Stimulated activated naive CD4-positive, alpha-beta T cell (primary cell): ENCODE data around the gene ITPK1.

ENCODE experiments used
- DNase-seq, 6 experiments: peaks; one replicate each; lab custom pipeline; 2025; lab: John Stamatoyannopoulos, UW

The ITPK1 gene

DNA sequence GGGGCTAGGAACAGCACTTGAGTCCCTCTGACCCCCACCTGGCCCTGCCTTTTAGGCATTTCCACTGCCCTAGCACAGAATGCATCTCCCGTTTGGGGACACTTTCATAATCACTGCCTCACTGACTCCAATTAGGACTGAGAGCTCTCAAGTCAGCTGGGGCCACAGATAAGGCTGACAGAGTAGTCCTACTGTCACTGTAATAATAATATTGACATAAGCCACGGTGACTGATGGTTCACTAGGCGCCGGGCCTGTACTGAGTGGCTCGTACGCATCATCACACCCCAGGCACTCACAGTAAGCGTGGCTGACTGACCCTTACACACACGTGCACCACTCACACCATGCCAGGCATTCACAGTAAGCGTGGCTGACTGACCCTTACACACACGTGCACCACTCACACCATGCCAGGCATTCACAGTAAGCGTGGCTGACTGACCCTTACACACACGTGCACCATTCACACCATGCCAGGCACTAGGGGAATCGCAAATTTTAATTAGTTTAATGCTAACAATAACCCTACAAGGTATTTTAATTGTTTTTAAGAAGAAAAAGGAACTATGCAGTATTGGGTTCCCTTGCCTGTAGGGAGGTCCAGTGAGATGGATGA lies 105.1 kb downstream of the ITPK1 start:
- no peak for DNase-seq

DNA sequence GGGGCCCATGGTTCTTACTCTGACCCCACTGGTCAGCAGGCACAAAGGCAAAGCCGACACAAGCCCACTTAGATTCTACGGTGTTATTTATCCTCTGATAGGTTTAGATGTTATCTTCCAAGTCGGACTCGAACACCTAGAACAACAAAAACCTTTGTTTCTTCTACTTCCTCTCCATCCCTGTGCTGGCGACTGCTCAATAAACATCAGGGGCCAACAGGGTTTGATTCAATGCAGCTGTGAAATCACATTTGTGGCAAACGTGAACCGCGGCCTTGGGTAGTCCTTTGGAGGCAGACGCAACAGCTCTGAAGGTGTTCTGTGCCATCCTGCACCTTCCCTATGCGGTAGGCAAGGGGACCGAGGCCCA lies 105.6 kb downstream of the ITPK1 start:
- DNase-seq, result no peak

DNA sequence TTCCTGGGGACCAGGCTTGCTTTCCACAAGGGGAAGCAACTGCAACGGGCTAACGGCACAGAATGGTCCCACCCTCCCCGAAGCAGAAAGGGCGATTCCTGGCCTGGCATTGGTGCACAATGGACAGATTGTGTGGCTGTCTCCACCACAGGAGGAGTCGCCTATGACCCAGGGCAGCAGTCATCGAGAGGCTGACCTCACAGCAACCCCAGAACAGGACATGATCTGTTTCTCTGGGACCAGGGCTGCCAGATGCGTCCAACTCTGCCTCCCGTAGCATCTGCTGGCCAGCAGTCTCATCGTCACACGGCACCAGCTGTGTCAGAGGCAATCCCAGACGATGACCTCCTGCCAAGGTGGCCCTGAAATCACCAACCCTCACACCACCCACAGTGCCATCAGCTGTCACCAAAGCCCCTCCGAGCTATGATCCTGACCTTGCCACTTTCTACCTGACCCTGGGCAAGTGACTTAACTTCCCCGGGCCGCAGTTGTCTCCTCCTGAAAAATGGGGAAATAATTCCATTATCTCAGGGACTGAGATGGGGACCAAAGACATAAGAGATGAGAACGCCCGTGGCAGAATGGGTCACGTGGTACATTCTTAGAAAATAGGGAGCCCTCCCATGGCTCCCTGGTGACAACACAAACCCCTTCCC lies 106.1 kb downstream of the ITPK1 start:
- no peak for DNase-seq

DNA sequence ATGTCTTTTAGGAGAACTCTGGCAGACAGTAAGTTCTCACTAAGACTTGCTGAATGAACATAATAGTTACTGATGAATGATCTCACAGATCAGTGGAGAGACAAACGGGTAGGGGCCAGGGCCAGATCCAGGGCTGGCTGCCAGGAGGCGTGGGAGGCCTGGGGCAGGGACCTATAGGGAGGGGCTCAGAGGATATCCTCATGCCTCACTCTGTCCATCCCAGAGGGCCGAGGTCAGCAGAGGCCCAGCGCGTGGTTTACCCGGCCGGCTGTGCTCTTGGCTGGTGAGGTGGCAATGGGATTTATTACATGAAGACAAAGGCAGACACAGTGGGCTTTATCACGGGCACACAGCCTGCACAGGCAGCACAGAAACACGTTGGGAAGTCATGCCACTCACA lies 107.3 kb downstream of the ITPK1 start:
- no peak for DNase-seq

DNA sequence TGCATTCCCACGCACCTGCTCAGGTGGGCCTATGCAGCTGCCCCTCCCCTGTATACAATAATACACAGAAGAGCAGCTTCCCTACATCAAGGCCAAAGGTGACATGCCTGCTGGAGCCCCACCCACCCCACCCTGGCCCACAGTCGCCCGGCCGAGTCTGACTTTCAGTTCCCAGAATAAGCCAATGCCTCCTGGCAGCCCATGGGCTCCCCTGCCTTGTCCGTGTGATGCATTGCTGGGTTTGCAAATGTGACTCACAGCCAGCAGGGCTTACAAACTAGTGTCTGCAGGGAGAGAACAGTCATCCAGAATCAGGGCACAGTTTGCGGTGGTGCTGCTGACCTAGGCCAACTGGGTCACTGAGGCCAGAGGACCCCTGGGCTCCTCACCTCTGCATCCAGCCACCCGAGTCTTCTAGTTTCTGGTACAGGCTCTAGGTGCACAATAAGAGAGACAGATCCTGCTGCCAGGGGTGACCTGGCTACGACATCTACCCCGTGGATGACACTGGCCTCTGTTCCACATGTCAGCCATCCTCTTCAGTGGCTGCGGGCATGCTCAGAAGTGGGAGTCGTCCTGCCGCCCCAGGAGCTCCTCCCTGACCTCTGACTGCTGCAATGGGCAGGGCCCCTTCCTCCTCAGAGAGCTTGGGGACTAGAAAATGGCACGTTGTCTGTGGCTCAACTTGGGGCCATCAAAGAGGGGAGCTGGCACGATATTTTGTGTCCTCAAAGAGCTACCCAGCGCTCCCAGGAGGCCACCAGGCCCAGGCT lies 108.3 kb downstream of the ITPK1 start:
- DNase-seq, result no peak

DNA sequence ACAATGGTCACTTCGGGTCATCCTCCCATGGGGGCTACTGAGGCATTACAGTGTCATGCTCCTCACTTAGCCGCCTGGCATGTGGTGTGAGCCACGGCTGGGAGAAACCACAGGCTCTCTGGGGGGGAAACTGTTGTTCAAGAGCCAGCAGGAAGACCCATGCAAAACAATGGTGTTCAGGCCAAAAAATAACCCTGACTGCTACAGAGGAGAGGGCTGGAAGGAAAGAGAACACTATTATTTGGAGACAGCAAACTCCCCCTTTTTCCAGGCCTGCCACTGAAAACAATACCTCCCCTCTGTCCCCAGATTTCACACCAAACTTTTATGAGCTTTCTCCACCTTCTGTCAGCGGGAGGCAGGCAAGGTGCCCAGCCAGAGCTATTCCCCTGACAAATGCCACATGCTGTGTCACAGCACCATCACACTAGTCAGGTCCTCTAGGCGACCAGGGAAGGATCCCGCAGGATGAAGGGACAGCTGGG lies 109.1 kb downstream of the ITPK1 start:
- no peak for DNase-seq

DNA sequence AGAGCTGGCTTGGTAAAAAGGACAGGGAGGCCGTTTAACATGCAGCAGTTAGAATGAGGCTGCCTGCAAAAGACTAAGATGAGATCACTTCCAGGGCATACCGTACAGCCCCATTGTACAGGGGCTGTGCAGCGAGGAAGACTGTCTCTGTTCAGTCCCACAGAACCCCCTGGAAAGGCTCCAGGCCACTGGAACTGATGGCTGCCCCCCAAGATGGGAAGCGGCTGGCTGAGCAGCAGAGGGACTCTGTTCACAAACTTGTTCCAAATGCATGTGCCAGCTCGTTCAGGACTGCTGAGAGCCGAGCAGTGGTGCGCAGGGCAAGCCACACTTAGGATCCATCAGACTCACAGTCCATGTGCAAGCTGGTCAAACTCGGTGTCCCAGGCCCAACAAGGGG lies 109.9 kb downstream of the ITPK1 start:
- no peak for DNase-seq

DNA sequence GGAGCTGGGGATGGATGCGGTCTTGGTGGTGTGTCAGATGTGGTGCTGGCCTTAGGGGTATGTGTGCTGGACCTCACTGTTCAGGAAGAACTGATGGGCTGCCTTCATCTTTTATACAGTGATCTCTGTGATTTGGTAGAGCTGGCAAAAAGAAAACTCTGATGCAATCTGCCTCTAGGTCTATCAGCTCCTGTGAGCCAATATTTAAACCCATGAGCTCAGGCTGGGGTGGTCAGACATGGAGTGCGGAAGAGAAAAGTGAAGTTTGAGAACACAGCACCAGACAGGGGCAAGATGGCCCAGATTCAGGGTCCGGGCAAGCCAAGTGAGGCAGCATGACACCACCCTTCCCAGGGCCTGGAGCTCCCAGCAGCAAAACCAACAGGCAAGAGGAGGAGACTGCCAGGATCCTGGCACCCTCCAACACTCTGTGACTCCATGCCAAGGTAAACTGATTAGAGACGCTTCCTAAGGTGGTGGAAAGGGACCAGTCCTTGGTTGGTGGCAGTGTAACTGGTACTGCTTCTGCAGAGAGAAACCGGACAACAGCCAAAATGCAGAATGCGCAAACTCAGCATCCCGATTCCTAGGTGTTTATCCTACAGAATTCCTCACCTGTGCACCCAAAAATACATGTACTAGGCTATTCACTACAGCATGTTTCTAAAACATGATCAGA lies 110.5 kb downstream of the ITPK1 start:
- no peak for DNase-seq

DNA sequence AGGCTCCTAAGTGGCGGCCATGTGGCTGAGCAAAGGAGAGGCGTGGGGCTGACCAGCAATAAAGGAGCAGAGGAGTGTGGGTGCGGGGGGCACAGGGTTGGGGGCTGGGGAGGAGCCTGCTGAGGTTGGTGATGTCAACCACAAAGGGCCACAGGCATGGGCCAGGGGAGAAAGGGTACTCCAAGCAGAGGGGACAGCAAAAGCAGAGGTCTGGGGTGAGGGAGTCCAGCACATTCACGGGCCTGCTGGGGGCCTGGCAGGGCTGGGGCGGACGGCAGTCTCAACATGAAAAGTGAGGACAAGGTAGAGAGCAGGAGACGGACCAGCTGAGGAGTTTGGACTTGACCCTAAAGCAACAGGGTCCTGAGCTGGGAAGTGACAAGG lies 111.0 kb downstream of the ITPK1 start:
- no peak for DNase-seq

DNA sequence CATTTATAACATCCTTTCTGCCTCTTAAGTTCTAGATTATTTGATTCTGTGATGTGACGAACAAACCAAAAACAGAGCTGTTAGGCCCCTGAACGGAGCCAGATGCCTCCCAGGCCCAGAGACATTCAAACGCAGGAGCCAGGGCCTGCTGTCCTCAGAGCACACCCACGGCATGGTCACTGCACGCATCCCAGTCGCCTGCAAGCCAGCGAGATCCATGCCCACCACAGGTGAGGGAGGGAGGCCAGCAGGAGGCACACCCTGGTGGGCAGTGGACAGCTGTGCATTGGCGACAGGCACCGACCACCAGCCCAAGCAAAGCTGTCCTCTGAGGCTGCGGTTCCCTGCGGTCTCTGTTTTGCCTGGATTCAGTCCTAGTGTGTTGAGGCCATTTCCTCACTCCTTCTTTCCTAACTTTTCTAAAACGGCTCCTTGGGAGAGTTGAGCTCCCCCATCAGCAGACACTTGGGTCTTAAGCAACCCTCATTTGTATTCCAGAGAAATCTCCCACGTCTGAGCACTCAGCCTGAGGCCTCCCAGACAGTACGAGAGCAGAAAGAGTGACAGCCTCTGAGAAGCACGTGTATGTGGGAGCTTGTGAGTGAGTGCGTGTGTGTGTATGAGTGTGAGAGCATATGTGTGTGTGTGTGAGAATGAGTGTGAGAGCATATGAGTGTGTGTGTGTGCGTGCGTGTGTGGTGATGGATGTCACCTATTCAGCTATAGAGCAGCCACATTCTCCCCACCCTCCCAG lies 111.6 kb downstream of the ITPK1 start:
- no peak for DNase-seq

DNA sequence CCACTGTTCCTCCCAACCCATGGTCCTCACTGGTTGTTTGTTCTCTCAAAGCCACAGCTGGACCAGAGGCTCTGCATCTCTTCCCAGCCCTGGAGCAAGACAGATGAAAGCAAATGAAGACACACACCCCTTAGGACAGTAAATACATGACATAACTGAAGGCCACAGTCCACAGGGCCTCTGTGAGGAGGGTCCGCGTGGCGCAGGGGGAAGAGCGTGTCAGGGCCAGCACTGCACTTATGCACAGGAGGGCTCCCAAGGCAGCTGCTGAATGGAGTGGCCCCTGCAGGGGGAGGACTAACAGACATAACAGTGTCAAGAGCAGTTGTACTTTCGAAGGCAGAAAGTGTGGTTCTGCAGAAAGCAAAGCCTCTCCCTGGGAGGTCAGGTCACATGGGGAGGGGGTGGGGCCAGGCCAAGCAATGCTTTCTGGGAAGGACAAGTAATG lies 112.8 kb downstream of the ITPK1 start:
- DNase-seq, result no peak

DNA sequence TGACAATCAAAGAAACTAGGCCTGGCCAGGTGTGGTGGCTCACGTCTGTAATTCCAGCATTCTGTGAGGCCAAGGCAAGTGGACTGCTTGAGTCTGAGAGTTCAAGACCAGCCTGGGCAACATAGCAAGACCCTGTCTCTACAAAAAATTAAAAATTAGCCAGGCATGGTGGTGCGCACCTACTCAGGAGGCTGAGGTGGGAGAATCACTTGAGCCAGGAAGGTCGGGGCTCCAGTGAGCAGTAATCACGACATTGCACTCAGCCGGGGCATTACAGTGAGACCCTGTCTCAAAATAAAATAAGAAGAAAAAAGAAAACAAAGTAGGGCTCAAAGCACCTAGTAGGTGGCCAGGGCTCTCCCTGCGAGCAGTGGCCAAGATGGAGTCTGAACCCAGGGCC lies 113.7 kb downstream of the ITPK1 start:
- no peak for DNase-seq

DNA sequence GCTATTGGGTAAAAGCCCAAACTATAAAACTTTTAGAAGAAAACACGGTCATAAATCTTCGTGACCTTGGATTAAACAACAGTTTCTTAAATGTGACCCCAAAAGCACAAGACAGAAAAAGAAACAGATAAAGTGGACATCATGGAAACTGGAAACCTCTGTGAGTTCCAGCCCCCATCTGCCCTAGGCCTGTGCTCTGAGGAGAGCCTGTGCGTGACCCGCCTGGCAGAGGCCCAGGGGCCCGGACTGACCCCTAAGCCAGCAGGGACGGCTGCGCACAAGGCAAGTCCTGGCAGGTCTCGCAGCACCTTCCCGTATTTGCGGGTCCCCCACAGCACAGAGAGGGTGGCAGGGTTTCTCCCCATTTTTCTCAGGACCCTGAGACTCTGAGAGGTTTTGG lies 116.8 kb downstream of the ITPK1 start:
- no peak for DNase-seq

DNA sequence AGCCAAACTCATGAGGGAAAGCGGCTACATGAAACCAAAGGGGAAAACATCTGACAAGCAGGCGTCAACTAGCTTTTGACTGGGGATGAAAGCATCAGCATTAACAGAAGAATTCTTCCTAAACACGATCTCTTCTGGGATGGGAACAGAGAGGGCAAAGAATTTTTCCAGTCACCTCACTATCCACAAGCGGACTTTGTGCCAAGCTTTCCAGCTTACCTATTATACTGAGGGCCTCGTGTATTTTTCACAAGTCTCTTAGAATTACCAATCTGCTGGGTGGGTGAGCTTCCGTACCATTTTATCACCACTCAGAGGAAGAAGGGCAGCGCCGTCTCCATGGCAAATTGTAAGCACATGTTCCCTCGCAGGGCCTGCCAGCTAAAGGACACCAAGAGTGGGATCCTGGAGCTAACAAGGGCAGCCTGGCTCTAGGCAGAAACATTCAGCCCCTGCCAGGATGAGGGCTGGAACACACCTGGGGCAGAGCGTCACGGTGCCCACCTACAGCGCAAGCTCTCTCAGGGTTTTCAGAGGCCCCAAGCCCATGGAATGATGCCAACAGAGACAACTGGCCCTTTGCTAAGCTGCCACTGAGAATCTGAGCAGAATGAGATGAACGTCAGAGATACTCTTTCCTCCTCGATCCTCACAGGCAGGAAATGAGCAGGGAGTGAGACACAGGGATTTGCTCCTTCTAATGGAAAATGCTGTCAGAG lies 118.2 kb downstream of the ITPK1 start:
- DNase-seq, result no peak

DNA sequence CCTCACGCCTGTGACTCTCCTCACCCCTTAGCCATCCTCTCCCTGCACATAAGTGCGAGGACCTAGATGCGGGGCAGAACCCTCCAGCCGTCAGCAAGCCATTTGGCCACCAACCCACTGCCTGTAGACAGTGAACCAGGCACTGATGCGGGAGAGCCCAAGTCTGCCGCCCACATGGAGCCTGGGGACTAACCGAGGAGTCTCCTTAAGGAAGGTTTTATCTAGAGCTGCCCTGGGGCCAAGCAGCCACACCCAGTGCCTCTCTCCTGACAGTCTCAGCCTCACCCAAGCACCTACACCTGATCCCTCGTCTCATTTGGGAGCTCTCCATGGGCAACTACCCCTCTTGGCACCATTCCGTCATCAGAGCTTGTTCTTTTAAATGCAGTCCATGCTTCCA lies 120.1 kb downstream of the ITPK1 start:
- no peak for DNase-seq

DNA sequence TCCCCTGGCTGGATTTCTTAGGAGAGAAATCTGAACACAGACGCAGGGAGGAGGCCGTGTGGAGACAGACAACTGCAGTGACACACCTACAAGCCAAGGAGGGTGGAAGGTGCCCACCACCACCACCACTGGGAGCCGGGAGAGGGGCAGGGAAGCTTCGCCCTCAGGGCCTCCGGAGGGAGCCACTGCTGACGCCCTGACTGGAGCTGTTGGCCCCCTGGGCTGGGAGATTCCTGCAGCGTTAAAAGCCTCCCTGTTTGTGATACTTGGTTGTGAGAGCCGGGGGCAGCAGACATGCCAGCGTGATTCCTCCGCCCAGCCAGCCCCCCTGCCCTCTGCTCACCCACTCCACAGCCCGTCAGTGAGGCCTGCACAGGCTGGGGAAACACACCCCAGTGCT lies 120.8 kb downstream of the ITPK1 start:
- no peak for DNase-seq

DNA sequence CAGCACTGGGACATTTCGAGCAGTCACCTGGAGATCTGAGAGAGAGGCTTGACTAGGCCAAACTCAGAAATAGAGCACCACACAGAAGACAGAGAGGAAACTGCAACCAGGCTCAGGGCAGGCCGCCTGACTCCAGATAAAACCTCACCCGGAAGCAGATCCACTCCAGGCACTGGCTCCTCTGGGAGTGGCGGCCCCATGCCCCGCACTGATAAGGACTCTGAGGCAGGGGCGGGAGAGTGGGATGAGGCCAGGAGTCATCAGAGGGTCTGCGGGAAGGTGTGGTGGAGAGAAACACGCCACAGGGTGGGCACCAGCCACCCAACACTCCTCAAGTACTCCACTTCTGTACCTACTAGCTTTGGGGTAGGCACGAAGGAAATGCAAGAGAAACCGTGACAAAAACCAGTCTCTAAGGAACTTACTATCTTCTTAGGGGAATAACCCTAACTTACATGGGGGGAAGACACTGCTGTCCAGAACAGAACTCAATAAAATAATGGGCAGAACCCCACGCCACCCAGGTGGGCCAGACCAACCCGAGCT lies 121.5 kb downstream of the ITPK1 start:
- DNase-seq, result no peak

DNA sequence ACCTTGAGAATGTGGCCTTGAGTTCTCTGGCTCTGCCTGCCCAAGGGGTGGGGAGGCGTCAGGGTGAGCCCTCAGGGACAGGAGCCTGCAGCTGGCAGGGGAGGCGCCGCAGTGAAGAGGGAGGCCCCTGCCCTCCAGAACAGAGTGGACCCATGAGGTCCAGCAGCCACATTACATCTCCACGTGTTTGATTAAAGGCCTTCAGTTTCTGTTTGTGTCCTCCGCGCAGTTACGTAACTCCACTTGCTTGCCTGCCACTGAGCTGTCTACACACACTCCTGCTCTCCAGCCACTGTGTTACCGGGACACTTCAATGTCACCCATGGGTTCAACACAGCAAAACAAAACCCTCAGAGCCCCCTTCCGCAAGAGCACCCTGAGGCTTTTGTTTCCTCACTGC lies 122.4 kb downstream of the ITPK1 start:
- no peak for DNase-seq

DNA sequence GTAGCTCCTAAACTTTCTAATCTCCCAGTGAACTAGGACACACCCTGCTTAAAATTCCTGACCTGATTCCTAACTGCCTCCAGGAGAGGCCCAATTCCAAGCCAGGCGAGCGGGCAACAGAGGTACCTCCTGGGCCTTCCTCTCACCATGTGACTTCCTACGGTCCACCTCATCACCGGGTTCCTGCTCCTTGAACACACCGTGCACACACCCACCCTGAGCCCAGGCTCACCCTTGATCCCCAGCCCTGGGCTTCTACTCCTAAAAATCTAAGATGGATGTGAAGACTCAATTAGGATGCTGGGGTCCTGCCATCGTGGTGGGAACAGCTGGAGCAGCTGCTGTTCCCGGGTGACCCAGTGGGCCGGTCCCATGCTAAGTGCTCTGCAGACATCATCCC lies 124.2 kb downstream of the ITPK1 start:
- no peak for DNase-seq

DNA sequence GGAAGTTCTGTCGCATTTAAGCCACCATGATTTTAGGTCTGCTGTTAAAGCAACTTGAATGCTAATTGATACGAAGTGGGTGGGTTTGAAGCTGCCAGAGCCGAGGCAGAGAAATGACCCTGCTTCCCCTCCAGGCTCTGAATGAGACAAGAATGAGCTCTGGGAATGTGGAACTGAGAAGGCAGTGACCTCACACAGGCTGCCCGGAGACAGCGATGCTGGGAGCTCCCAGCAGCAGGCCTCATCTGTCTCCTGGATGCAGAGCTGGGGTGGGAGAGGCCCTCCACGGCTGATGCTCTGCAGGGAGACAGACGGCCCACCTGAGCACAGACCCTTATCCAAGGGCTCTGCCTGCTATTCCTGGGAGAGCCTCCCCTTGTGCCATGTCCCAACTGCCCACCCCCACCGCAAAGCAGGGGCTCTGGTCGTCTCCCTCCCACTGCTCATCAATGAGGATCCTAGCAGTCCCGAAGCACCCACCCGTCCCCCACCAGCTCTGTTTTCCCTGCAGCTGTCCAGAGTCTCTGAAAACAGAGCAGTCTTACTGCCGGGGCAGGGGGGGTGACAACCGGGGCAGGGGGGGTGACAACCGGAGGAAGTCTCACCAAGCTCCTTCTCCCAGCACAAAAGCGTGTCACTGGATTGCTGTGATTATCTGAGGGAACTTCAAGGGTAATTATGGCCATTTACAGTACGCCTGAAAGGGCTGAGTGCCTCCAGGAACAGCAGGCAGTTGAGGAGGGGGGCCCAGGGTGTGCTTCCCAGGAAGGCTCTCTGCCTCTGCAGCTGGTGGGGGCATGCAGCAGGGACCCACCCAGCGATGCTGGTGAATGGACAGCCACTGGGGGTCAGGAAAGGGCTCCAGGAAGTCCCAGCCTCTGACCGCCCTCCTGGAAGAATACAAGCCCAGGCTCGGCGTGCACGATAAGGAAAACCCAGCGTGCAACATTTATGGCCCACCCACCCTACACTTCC lies 125.0 kb downstream of the ITPK1 start:
- no peak for DNase-seq
